Astrocyte (in vitro differentiated cells and primary cell): ENCODE measurements around the gene ALOX5. TPM values are rescaled to one million over a fixed set of nuclear protein-coding genes. Genes with fewer than 3 reads are reported as not detected.

Source experiments
- DNase-seq: peaks from one replicate; pipeline ENCODE4 v3.0.0-alpha.2; 2010; ENCODE audit warnings: low read depth
- FAIRE-seq: peaks from 2 replicates; lab custom pipeline; 2011; peaks lifted over from hg19 to GRCh38; lab: Jason Lieb, UNC
- H2AFZ ChIP-seq: 2 replicates; pipeline ENCODE4 v1.6.0; 2012; ENCODE audit warnings: low read depth, low read length, inconsistent platforms
- H3K27ac ChIP-seq: 2 replicates; pipeline ENCODE4 v1.5.1; 2011; ENCODE audit warnings: low read depth, low read length, inconsistent platforms
- H3K27me3 ChIP-seq: 2 replicates; pipeline ENCODE4 v1.6.0; 2011; ENCODE audit warnings: low read length, inconsistent platforms; ENCODE audit not compliant: insufficient read depth
- H3K36me3 ChIP-seq: 2 replicates; pipeline ENCODE4 v1.5.1; 2011; ENCODE audit warnings: low read length, inconsistent platforms; ENCODE audit not compliant: insufficient read depth
- H3K4me1 ChIP-seq: 2 replicates; pipeline ENCODE4 v1.5.1; 2011; ENCODE audit warnings: low read length, inconsistent platforms; ENCODE audit not compliant: insufficient read depth
- H3K4me2 ChIP-seq: 2 replicates; pipeline ENCODE4 v1.6.0; 2012; ENCODE audit warnings: low read length, inconsistent platforms
- H3K4me3 ChIP-seq: 2 replicates; pipeline ENCODE4 v1.5.1; 2011; ENCODE audit warnings: low read depth, mild to moderate bottlenecking, low read length, inconsistent platforms; ENCODE audit not compliant: insufficient read depth
- H3K79me2 ChIP-seq: 2 replicates; pipeline ENCODE4 v1.6.0; 2012; ENCODE audit warnings: mild to moderate bottlenecking, low read length, inconsistent platforms; ENCODE audit not compliant: insufficient read depth
- H3K9ac ChIP-seq: 2 replicates; pipeline ENCODE4 v1.6.0; 2012; ENCODE audit warnings: mild to moderate bottlenecking, low read length, inconsistent platforms
- H3K9me3 ChIP-seq: 2 replicates; pipeline ENCODE4 v1.5.1; 2012; ENCODE audit warnings: low read depth, mild to moderate bottlenecking, low read length, inconsistent platforms; ENCODE audit not compliant: insufficient read depth
- H4K20me1 ChIP-seq: 2 replicates; pipeline ENCODE4 v1.6.0; 2012; ENCODE audit warnings: low read length, inconsistent platforms; ENCODE audit not compliant: insufficient read depth
- H3K27ac Mint-ChIP-seq: one replicate; pipeline ENCODE4 v1.8.0; 2021; ENCODE audit warnings: mild to moderate bottlenecking, mixed read lengths; ENCODE audit not compliant: unreplicated experiment
- H3K27me3 Mint-ChIP-seq: one replicate; pipeline ENCODE4 v1.8.0; 2021; ENCODE audit warnings: low read depth, mixed read lengths; ENCODE audit not compliant: unreplicated experiment
- H3K36me3 Mint-ChIP-seq: one replicate; pipeline ENCODE4 v1.8.0; 2021; ENCODE audit warnings: low read depth, mixed read lengths; ENCODE audit not compliant: unreplicated experiment
- H3K4me1 Mint-ChIP-seq: one replicate; pipeline ENCODE4 v1.8.0; 2021; ENCODE audit warnings: low read depth, mixed read lengths; ENCODE audit not compliant: unreplicated experiment
- H3K4me3 Mint-ChIP-seq: one replicate; pipeline ENCODE4 v1.8.0; 2021; ENCODE audit warnings: mild to moderate bottlenecking, moderate library complexity, mixed read lengths; ENCODE audit not compliant: unreplicated experiment
- H3K9me3 Mint-ChIP-seq: one replicate; pipeline ENCODE4 v1.8.0; 2021; ENCODE audit warnings: mild to moderate bottlenecking, mixed read lengths; ENCODE audit not compliant: unreplicated experiment
- EZH2 ChIP-seq: IDR thresholded peaks from 2 replicates; pipeline ENCODE4 v1.6.1; 2012; ENCODE audit warnings: mild to moderate bottlenecking, low read length, inconsistent platforms; ENCODE audit not compliant: insufficient read depth
- total RNA-seq: library from RNA; stranded (reverse); gene quantifications from 2 replicates; pipeline ENCODE4 v1.2.1, GENCODE V29; 2021
- TF ChIP-seq, protein P1 (sequence below): IDR thresholded peaks from 2 replicates; pipeline ENCODE4 v1.5.1; 2011; ENCODE audit warnings: low read depth, mild to moderate bottlenecking, inconsistent platforms, low read length, moderate library complexity; ENCODE audit not compliant: insufficient read depth

The ALOX5 gene
- total RNA-seq, 1 donor from 2014 or later = 1.0 TPM

DNA sequence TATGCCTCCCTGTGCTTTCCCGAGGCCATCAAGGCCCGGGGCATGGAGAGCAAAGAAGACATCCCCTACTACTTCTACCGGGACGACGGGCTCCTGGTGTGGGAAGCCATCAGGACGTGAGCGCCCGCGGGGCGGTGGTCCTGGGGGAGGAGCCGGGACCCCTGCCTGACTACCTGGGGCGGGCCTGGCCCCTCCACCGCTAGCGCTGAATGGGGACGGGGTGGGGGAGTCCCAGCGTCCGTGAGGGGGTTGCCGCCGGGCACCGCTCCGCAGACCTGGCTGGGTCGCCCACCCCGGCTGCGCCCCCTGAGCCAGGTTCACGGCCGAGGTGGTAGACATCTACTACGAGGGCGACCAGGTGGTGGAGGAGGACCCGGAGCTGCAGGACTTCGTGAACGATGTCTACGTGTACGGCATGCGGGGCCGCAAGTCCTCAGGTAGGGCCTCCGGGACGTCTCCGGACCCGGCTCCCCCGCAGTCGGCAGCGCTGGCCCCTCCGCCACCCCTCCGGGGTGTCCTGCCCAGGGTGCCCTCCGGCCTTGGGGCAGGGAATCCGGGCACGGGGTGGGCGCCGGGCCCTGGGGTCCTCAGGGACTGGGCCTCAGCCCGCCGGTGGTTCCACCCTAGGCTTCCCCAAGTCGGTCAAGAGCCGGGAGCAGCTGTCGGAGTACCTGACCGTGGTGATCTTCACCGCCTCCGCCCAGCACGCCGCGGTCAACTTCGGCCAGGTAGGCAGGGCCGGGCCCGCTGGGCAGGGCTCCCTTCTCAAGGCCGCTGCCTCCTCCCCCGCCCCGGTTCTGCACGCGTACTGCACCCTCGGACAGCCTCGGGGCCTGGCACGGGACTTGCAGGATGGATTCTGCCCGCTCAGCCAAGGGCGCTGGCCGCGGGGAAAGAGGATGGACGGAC, 69.3 kb downstream of the ALOX5 start:
- H3K36me3 ChIP-seq = no peaks in the 10 kb centered on the region
- H3K4me3 ChIP-seq = no peak overlapping the region
- TF ChIP-seq EZH2 = no peak
- TF ChIP-seq, protein P1, sequence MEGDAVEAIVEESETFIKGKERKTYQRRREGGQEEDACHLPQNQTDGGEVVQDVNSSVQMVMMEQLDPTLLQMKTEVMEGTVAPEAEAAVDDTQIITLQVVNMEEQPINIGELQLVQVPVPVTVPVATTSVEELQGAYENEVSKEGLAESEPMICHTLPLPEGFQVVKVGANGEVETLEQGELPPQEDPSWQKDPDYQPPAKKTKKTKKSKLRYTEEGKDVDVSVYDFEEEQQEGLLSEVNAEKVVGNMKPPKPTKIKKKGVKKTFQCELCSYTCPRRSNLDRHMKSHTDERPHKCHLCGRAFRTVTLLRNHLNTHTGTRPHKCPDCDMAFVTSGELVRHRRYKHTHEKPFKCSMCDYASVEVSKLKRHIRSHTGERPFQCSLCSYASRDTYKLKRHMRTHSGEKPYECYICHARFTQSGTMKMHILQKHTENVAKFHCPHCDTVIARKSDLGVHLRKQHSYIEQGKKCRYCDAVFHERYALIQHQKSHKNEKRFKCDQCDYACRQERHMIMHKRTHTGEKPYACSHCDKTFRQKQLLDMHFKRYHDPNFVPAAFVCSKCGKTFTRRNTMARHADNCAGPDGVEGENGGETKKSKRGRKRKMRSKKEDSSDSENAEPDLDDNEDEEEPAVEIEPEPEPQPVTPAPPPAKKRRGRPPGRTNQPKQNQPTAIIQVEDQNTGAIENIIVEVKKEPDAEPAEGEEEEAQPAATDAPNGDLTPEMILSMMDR = no peak
- no peak overlapping the region for H2AFZ ChIP-seq
- DNase-seq = no peak
- no peaks in the 10 kb centered on the region for H3K79me2 ChIP-seq
- Mint-ChIP-seq H3K27ac (no peak overlapping the region), H3K4me1 (no peaks in the 10 kb centered on the region), H3K36me3 (peaks cover 2% of the 10 kb centered on the region), H3K9me3 (no peaks in the 10 kb centered on the region), H3K27me3 (peaks cover 11% of the 10 kb centered on the region), H3K4me3 (no peak overlapping the region)
- no peaks in the 10 kb centered on the region for H4K20me1 ChIP-seq
- no peak overlapping the region for H3K4me2 ChIP-seq
- no peak for FAIRE-seq
- no peak overlapping the region for H3K9ac ChIP-seq
- H3K9me3 ChIP-seq = peaks cover 2% of the 10 kb centered on the region
- H3K27me3 ChIP-seq = no peaks in the 10 kb centered on the region
- H3K4me1 ChIP-seq = no peaks in the 10 kb centered on the region
- H3K27ac ChIP-seq = no peak overlapping the region

DNA sequence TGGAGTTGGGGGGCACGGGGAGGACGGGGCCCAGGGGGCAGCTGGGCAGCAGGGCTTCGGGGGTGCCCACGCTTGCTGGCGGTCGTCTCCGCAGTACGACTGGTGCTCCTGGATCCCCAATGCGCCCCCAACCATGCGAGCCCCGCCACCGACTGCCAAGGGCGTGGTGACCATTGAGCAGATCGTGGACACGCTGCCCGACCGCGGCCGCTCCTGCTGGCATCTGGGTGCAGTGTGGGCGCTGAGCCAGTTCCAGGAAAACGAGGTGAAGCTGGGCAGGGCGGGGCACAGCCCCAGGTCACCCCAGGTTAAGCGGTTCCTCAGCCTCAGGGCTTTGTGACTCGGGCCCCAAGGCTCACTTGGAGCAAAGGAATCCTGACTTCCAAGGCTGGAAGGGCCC, 70.0 kb downstream of the ALOX5 start:
- H2AFZ ChIP-seq = no peak overlapping the region
- peaks cover 2% of the 10 kb centered on the region for H3K9me3 ChIP-seq
- no peak overlapping the region for H3K27ac ChIP-seq
- no peak for DNase-seq
- no peaks in the 10 kb centered on the region for H3K36me3 ChIP-seq
- Mint-ChIP-seq H3K9me3 (no peaks in the 10 kb centered on the region), H3K4me3 (no peak overlapping the region), H3K27me3 (peaks cover 11% of the 10 kb centered on the region), H3K4me1 (no peaks in the 10 kb centered on the region), H3K36me3 (peaks cover 2% of the 10 kb centered on the region), H3K27ac (no peak overlapping the region)
- H3K4me2 ChIP-seq = no peak overlapping the region
- no peaks in the 10 kb centered on the region for H4K20me1 ChIP-seq
- H3K27me3 ChIP-seq = no peaks in the 10 kb centered on the region
- FAIRE-seq = no peak
- TF ChIP-seq EZH2 = no peak
- TF ChIP-seq, protein P1 = no peak
- no peak overlapping the region for H3K4me3 ChIP-seq
- no peaks in the 10 kb centered on the region for H3K79me2 ChIP-seq
- H3K4me1 ChIP-seq = no peaks in the 10 kb centered on the region
- no peak overlapping the region for H3K9ac ChIP-seq
